ENCODE measurements around the gene NCOA3.

Gene NCOA3

DNA sequence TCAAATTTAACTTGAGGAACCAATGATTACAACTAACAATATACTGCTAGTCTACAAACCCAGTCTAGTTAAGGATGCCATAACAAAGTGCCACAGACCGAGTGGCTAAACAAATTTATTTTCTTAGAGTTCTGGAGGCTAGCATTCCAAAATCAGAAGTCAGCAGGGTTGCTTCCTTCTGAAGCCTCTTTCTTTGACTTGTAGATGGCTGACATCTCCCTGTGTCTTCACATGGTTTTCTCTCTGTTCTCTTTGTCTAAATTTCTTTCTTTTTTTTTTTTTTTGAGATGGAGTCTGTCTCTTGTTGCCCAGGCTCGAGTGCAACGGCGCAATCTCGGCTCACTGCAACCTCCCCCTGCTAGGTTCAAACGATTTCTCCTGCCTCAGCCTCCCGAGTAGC is 56.1 kb downstream of the NCOA3 start:
- no peak for TF ChIP-seq CTCF (IDR thresholded peaks at IDR 0.05; ENCODE audit: low read depth, low read length, missing control alignments)
- H3K4me3 ChIP-seq (ENCODE audit: low read depth, low read length), result no peak overlapping the region
- no peak for DNase-seq (ENCODE audit: low read depth)

- H3K4me3 ChIP-seq (ENCODE audit: low read depth, low read length), result no peak overlapping the region
- no peak for TF ChIP-seq CTCF (IDR thresholded peaks at IDR 0.05; ENCODE audit: low read depth, low read length, missing control alignments)
- no peak for DNase-seq (ENCODE audit: low read depth)
Measured at GRCh38 chr20:47558295-47559066, 56.8 kb downstream of the NCOA3 start.

- TF ChIP-seq CTCF (IDR thresholded peaks at IDR 0.05; ENCODE audit: low read depth, low read length, missing control alignments), result no peak
- H3K4me3 ChIP-seq (ENCODE audit: low read depth, low read length), result no peak overlapping the region
- no peak for DNase-seq (ENCODE audit: low read depth)
Measured at GRCh38 chr20:47559141-47559540, 57.5 kb downstream of the NCOA3 start.

DNA sequence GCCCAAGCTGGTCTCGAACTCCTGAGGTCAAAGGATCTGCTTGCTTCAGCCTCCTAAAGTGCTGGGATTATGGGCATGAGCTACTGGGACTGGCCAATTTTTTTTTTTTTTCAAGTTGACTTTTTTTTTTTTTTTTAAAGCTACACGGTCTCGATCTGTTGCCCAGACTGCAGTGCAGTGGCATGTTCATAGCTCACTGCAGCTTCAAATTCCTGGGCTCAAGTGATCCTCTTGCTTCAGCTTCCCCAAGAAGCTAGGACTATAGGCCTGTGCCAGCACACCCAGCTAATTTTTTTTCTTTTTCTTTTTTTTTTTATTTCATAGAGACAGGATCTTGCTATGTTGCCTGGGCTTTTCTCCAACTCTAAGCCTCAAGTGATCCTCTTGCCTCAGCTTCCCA is 59.5 kb downstream of the NCOA3 start:
- TF ChIP-seq CTCF (IDR thresholded peaks at IDR 0.05; ENCODE audit: low read depth, low read length, missing control alignments), result no peak
- no peak for DNase-seq (ENCODE audit: low read depth)
- H3K4me3 ChIP-seq (ENCODE audit: low read depth, low read length), result no peak overlapping the region

GRCh38 chr20:47561603-47562583 is 60.2 kb downstream of the NCOA3 start:
- DNase-seq (ENCODE audit: low read depth), result no peak
- no peak for TF ChIP-seq CTCF (IDR thresholded peaks at IDR 0.05; ENCODE audit: low read depth, low read length, missing control alignments)
- no peak overlapping the region for H3K4me3 ChIP-seq (ENCODE audit: low read depth, low read length)

DNA sequence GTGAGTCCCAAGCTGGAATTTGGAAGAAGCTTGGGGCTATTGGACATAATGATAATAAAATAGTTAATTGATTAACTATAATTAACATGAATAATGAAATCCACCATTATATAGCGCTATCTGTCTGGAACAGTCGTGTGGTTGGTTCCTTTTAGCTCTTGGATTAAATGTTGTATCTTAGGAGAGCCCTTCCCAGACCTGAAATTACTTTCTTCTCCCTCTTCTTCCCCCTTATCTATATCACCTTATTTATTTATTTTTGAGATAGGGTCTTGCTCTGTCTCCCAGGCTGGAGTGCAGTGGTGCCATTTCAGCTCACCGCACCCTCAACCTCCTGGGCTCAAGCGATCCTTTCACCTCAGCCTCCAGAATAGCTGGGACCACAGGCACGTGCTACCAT is 64.6 kb downstream of the NCOA3 start:
- DNase-seq (ENCODE audit: low read depth), result no peak
- TF ChIP-seq CTCF (IDR thresholded peaks at IDR 0.05; ENCODE audit: low read depth, low read length, missing control alignments), result no peak
- H3K4me3 ChIP-seq (ENCODE audit: low read depth, low read length), result no peak overlapping the region

All from GM12864 (cell line).